Panc1 (cell line): Measurements from ENCODE around the gene AHCY. TPM values are rescaled to one million over a fixed set of nuclear protein-coding genes. Genes with fewer than 3 reads are reported as not detected.
"Not testable (repeated sequence)": the region's sequence is repeated elsewhere in the genome, so short reads cannot be mapped to it uniquely, and the experiment has no call there.

Experiments used
- ATAC-seq: fragments of 200-7000 bp; cut with Tn5 transposase; 2 replicates; pipeline ENCODE4 v1.9.1; 2020; ENCODE audit warnings: mild to moderate bottlenecking, moderate library complexity
- BruUV-seq: library from RNA; stranded (reverse); fragments of 400-500 nt; replicated peaks from 2 replicates; lab custom pipeline; 2021; lab: Mats Ljungman, UMichigan
- CTCF ChIA-PET: fragments of 300-600 bp; sonication (Branson Sonifier 250); formaldehyde crosslinking; loops from one replicate; lab custom pipeline; 2022; ENCODE audit warnings: antibody characterized with exemption; lab: Charles Lee
- POLR2A ChIA-PET: fragments of 300-600 bp; sonication (Branson Sonifier 250); formaldehyde crosslinking; loops from one replicate; lab custom pipeline; 2022; ENCODE audit warnings: antibody characterized with exemption; lab: Charles Lee
- DNase-seq: peaks from one replicate; pipeline ENCODE4 v3.0.0-alpha.2; 2010; ENCODE audit warnings: low read depth, low spot score
- H3K27ac ChIP-seq: 2 replicates; pipeline ENCODE4 v1.5.1; 2011; ENCODE audit warnings: mild to moderate bottlenecking, low read length, inconsistent platforms
- H3K27me3 ChIP-seq: fragments of 200-500 bp; sonication (Bioruptor generic); 2 replicates; pipeline ENCODE4 v1.6.0; 2014; ENCODE audit warnings: low read length, inconsistent platforms; ENCODE audit not compliant: control insufficient read depth, insufficient read depth
- H3K36me3 ChIP-seq: fragments of 200-500 bp; sonication (Bioruptor generic); 2 replicates; pipeline ENCODE4 v1.5.1; 2014; ENCODE audit warnings: inconsistent platforms, mild to moderate bottlenecking, low read length, moderate library complexity; ENCODE audit not compliant: control insufficient read depth, insufficient read depth
- H3K4me1 ChIP-seq: 2 replicates; pipeline ENCODE4 v1.5.1; 2011; ENCODE audit warnings: inconsistent platforms, mild to moderate bottlenecking, low read length, moderate library complexity; ENCODE audit not compliant: control insufficient read depth, insufficient read depth
- H3K4me3 ChIP-seq, 2 experiments: 2 replicates each; pipeline ENCODE4 v1.5.1; 2011 to 2012; ENCODE audit warnings: low read depth in 2 of 2, low read length in 2 of 2, mild to moderate bottlenecking in 2 of 2, inconsistent platforms in 1 of 2, moderate library complexity in 1 of 2
- H3K9me3 ChIP-seq: fragments of 200-500 bp; sonication (Bioruptor generic); 2 replicates; pipeline ENCODE4 v1.5.1; 2014; ENCODE audit warnings: low read depth, mild to moderate bottlenecking, inconsistent platforms, low read length, moderate library complexity; ENCODE audit not compliant: control insufficient read depth, insufficient read depth
- POLR2AphosphoS5 ChIP-seq: IDR thresholded peaks from 2 replicates; pipeline ENCODE4 v1.6.1; 2012; ENCODE audit warnings: mild to moderate bottlenecking, low read depth, low read length, moderate library complexity
- SIN3A ChIP-seq: IDR thresholded peaks from 2 replicates; pipeline ENCODE4 v1.6.1; 2012; ENCODE audit warnings: low read depth, mild to moderate bottlenecking, low read length, moderate library complexity, borderline replicate concordance; ENCODE audit not compliant: insufficient read depth
- TCF7L2 ChIP-seq: IDR thresholded peaks from 2 replicates; pipeline ENCODE4 v1.6.1; 2011; ENCODE audit warnings: mild to moderate bottlenecking, low read depth, low read length, inconsistent platforms
- in situ Hi-C: cut with HindIII; loops from 2 replicates; pipeline ENCODE4 v1.10.0; 2016; ENCODE audit warnings: low sequenced_read_pairs, low pct_unique_long_range_greater_than_20kb
- intact Hi-C: fragments of 100-400 bp; cut with micrococcal nuclease; formaldehyde crosslinking; loops from one replicate; pipeline ENCODE4 v1.10.0; 2022; ENCODE audit not compliant: unreplicated experiment
- total RNA-seq: library from RNA; stranded (reverse); gene quantifications from one replicate; pipeline ENCODE4 v1.2.1, GENCODE V29; 2021; ENCODE audit not compliant: unreplicated experiment
- TF ChIP-seq, protein P1 (sequence below): fragments of 450-650 bp; IDR thresholded peaks from 2 replicates; pipeline ENCODE4 v1.5.1; 2017; ENCODE audit warnings: mild to moderate bottlenecking
- TF ChIP-seq, protein P2 (sequence below), 2 experiments: IDR thresholded peaks; 2 replicates each; pipeline ENCODE4 v1.6.1; 2011 to 2012; ENCODE audit warnings: low read depth in 2 of 2, control low read depth in 1 of 2, low read length in 1 of 2, mild to moderate bottlenecking in 1 of 2, moderate library complexity in 1 of 2; ENCODE audit not compliant: insufficient read depth in 1 of 2

Gene AHCY
- total RNA-seq, 1 experiment from 2014 or later, result 171 TPM

DNA sequence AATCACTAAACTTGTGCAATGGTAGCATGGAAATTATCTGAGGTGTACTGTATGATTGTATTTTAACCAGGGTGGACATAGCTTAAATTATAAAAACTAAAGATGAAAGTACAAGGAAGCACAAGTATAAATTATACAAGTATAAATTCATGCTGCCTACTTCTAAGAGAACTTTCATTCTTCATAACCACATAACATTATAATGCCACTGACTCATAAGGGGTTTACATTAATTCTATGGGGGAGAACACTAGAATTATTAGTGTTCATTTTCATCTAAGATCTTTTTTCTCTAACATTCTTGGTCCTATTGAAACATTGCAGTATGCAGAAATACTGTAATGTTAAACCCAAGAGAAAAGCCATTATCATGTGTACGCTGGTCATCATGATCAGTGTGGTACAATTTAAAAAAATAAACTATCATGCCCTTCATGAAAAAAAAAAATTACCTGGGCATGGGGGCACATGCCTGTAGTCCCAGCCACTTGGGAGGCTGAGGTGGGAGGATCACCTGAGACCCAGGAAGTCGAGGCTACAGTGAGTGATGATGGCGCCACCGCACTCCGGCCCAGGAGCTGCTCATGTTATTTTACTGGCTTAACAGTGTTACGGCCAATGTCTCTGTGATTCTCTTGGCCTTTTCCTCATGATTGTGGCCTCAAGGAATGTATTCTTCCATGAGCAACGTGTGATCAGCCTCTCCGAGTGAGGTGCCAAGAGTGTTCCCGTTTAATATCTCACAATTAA, 25.9 kb upstream of the AHCY start:
- CTCF ChIA-PET, result interaction anchor here (0.8 kb wide), 1 partner anchor 9 kb away, joined by 8 read pairs; no protein-coding TSS in a partner anchor
- H3K4me1 ChIP-seq, result no peaks in the 10 kb centered on the region
- H3K9me3 ChIP-seq, result no peaks in the 10 kb centered on the region
- DNase-seq, result no peak
- no peak overlapping the region for H3K4me3 ChIP-seq
- BruUV-seq, result no TSS peak
- in situ Hi-C loops (no loop called here), intact Hi-C loops (no loop called here)
- TF ChIP-seq SIN3A, result no peak
- no peak for TF ChIP-seq TCF7L2
- TF ChIP-seq, protein P1, sequence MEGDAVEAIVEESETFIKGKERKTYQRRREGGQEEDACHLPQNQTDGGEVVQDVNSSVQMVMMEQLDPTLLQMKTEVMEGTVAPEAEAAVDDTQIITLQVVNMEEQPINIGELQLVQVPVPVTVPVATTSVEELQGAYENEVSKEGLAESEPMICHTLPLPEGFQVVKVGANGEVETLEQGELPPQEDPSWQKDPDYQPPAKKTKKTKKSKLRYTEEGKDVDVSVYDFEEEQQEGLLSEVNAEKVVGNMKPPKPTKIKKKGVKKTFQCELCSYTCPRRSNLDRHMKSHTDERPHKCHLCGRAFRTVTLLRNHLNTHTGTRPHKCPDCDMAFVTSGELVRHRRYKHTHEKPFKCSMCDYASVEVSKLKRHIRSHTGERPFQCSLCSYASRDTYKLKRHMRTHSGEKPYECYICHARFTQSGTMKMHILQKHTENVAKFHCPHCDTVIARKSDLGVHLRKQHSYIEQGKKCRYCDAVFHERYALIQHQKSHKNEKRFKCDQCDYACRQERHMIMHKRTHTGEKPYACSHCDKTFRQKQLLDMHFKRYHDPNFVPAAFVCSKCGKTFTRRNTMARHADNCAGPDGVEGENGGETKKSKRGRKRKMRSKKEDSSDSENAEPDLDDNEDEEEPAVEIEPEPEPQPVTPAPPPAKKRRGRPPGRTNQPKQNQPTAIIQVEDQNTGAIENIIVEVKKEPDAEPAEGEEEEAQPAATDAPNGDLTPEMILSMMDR, result no peak
- TF ChIP-seq, protein P2, sequence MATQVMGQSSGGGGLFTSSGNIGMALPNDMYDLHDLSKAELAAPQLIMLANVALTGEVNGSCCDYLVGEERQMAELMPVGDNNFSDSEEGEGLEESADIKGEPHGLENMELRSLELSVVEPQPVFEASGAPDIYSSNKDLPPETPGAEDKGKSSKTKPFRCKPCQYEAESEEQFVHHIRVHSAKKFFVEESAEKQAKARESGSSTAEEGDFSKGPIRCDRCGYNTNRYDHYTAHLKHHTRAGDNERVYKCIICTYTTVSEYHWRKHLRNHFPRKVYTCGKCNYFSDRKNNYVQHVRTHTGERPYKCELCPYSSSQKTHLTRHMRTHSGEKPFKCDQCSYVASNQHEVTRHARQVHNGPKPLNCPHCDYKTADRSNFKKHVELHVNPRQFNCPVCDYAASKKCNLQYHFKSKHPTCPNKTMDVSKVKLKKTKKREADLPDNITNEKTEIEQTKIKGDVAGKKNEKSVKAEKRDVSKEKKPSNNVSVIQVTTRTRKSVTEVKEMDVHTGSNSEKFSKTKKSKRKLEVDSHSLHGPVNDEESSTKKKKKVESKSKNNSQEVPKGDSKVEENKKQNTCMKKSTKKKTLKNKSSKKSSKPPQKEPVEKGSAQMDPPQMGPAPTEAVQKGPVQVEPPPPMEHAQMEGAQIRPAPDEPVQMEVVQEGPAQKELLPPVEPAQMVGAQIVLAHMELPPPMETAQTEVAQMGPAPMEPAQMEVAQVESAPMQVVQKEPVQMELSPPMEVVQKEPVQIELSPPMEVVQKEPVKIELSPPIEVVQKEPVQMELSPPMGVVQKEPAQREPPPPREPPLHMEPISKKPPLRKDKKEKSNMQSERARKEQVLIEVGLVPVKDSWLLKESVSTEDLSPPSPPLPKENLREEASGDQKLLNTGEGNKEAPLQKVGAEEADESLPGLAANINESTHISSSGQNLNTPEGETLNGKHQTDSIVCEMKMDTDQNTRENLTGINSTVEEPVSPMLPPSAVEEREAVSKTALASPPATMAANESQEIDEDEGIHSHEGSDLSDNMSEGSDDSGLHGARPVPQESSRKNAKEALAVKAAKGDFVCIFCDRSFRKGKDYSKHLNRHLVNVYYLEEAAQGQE (IDR thresholded peaks at IDR 0.05; ENCODE audit: insufficient read depth in 1 of 2, low read depth in 2 of 2, low read length in 1 of 2), result no peak
- TF ChIP-seq POLR2AphosphoS5, result no peak
- H3K27ac ChIP-seq, result no peak overlapping the region
- POLR2A ChIA-PET, result no interaction called here
- H3K27me3 ChIP-seq, result no peaks in the 10 kb centered on the region
- H3K36me3 ChIP-seq, result no peaks in the 10 kb centered on the region
- ATAC-seq, result no peak

DNA sequence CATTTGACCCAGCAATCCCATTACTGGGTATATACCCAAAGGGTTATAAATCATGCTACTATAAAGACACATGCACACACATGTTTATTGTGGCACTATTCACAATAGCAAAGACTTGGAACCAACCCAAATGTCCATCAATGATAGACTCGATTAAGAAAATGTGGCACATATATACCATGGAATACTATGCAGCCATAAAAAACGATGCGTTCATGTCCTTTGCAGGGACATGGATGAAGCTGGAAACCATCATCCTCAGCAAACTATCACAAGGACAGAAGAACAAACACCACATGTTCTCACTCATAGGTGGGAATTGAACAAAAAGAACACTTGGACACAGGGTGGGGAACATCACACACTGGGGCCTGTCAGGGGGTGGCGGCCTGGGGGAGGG, 25.1 kb upstream of the AHCY start:
- in situ Hi-C loops, H3K9me3 ChIP-seq, BruUV-seq, intact Hi-C loops, ATAC-seq, H3K4me1 ChIP-seq, H3K27ac ChIP-seq, H3K36me3 ChIP-seq, H3K4me3 ChIP-seq, CTCF ChIA-PET, POLR2A ChIA-PET, DNase-seq, H3K27me3 ChIP-seq: not testable (repeated sequence)

DNA sequence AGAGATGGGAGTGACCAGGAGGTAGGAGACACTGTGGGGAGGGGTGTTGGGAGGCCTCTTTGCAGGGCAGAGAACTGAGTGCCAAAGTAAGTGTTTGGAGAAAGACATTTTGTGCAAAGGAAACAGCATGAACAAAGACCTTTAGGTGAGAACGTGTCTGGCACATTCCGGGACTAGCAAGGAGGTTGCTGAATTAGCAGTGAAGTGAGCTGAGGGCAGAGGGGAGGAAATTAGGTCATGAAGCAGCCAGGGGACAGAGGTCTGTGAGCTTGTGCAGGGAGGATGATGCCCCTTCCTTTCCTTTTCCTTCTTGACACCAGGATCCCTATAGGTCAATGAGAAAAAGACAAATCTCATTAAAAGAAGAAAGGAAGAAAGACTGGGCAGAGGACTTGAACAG, 21.4 kb upstream of the AHCY start:
- Histone ChIP-seq H3K4me3 (no peak overlapping the region), H3K27ac (no peak overlapping the region), H3K4me1 (no peaks in the 10 kb centered on the region), H3K27me3 (no peaks in the 10 kb centered on the region), H3K9me3 (no peaks in the 10 kb centered on the region), H3K36me3 (no peaks in the 10 kb centered on the region)
- POLR2A ChIA-PET, result no interaction called here
- CTCF ChIA-PET, result no interaction called here
- BruUV-seq, result no TSS peak
- DNase-seq, result no peak
- no peak for ATAC-seq
- in situ Hi-C loops (no loop called here), intact Hi-C loops (no loop called here)
- TF ChIP-seq, protein P2 (IDR thresholded peaks at IDR 0.05; ENCODE audit: insufficient read depth in 1 of 2, low read depth in 2 of 2, low read length in 1 of 2), result no peak
- TF ChIP-seq TCF7L2, result no peak
- TF ChIP-seq SIN3A, result no peak
- TF ChIP-seq, protein P1, result no peak
- TF ChIP-seq POLR2AphosphoS5, result no peak
